Astrocyte of the cerebellum (primary cell): ENCODE measurements around the gene CPS1.

Experiments used
- DNase-seq: peaks from one replicate; pipeline ENCODE4 v3.0.0-alpha.2; 2011; ENCODE audit warnings: low read depth
- H3K4me3 ChIP-seq: 2 replicates; pipeline ENCODE4 v1.5.1; 2011; ENCODE audit warnings: mild to moderate bottlenecking, low read depth, low read length, moderate library complexity
- CTCF ChIP-seq: IDR thresholded peaks from 2 replicates; pipeline ENCODE4 v1.5.1; 2012; ENCODE audit warnings: low read length, low read depth, moderate library complexity, mild to moderate bottlenecking; ENCODE audit errors: missing control alignments
- in situ Hi-C: cut with HindIII; loops from 2 replicates; pipeline ENCODE4 v1.10.0; 2017; ENCODE audit warnings: low sequenced_read_pairs

Gene CPS1

GRCh38 chr2:210553373-210553772, 3.0 kb upstream of the CPS1 start:
- no peak for TF ChIP-seq CTCF
- in situ Hi-C loops, result no loop called here
- DNase-seq, result no peak
- H3K4me3 ChIP-seq, result no peak overlapping the region

- in situ Hi-C loops, result no loop called here
- H3K4me3 ChIP-seq, result no peak overlapping the region
- DNase-seq, result no peak
- TF ChIP-seq CTCF, result no peak
These were observed 844 bp upstream of the CPS1 start for GRCh38 chr2:210555555-210555954.

GRCh38 chr2:210557721-210558120, 1.3 kb downstream of the CPS1 start:
- no peak for TF ChIP-seq CTCF
- no peak for DNase-seq
- H3K4me3 ChIP-seq, result no peak overlapping the region
- in situ Hi-C loops, result no loop called here

GRCh38 chr2:210558708-210559107, 2.3 kb downstream of the CPS1 start:
- DNase-seq, result no peak
- in situ Hi-C loops, result no loop called here
- no peak for TF ChIP-seq CTCF
- no peak overlapping the region for H3K4me3 ChIP-seq

GRCh38 chr2:210559182-210559581, 2.8 kb downstream of the CPS1 start:
- no peak for TF ChIP-seq CTCF
- H3K4me3 ChIP-seq, result no peak overlapping the region
- in situ Hi-C loops, result no loop called here
- DNase-seq, result no peak

GRCh38 chr2:210561475-210561874, 5.1 kb downstream of the CPS1 start:
- DNase-seq, result no peak
- H3K4me3 ChIP-seq, result no peak overlapping the region
- TF ChIP-seq CTCF, result no peak
- in situ Hi-C loops, result no loop called here

- DNase-seq, result no peak
- no peak overlapping the region for H3K4me3 ChIP-seq
- in situ Hi-C loops, result no loop called here
- no peak for TF ChIP-seq CTCF
These were observed 5.7 kb downstream of the CPS1 start for GRCh38 chr2:210562091-210562490.
